Uterus (tissue), 2 donors: ENCODE results near the gene DLG3.

Experiments used
- CTCF ChIP-seq, 4 experiments: fragments of 200-600 bp in 2 of 4; fragments of 450-650 bp in 2 of 4; sonication (generic) in 2 of 4; IDR thresholded peaks; one replicate each; pipeline ENCODE4 v1.5.1; 2016 to 2019; ENCODE audit warnings: antibody characterized with exemption in 4 of 4, mild to moderate bottlenecking in 2 of 4, moderate library complexity in 1 of 4
- POLR2A ChIP-seq, 2 donors: fragments of 450-650 bp; IDR thresholded peaks; one replicate each; pipeline ENCODE4 v1.6.1; 2016; ENCODE audit warnings: antibody characterized with exemption in 2 of 2, mild to moderate bottlenecking in 1 of 2, moderate library complexity in 1 of 2

DNA sequence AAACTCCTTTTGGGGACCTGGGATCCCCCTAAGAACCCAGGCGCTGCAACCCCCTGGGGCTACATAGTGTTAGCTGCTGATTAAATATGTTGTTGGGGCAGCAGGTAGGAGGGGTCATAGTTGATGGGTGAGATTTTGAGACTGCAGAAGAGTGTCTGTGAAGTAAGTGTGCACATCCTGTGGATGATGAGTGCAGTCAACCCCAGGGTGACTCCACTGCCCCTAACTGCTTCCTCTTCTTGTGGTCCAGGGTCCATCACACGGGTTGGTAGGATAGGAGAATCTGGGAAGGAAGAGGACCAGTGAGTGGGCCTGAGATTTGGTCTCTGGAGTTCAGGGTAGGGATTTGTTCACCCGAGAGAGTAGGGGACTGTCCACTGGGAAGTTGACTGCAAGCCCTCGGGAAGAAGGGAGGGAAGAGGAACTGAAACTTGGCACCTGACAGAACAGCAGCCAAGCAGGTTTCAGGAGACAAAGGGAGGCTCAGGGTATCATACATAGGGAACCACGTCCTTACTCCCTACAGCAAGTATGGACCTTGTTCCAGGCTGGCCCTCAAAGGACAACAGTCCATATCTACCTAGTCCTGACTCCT, 8.5 kb downstream of the DLG3 start:
- no peak for TF ChIP-seq CTCF (IDR thresholded peaks at IDR 0.05)
- no peak for TF ChIP-seq POLR2A (IDR thresholded peaks at IDR 0.05)
